Glutamatergic neuron (in vitro differentiated cells): ENCODE data around the gene EHD3. TPM values are rescaled to one million over a fixed set of nuclear protein-coding genes. Genes with fewer than 3 reads are reported as not detected.

Experiments
- DNase-seq: peaks from one replicate; pipeline ENCODE4 v3.0.0; 2022
- H3K27ac Mint-ChIP-seq: one replicate; pipeline ENCODE4 v1.8.0; 2020; ENCODE audit warnings: mild to moderate bottlenecking, mixed read lengths, inconsistent platforms; ENCODE audit not compliant: unreplicated experiment
- H3K27me3 Mint-ChIP-seq: one replicate; pipeline ENCODE4 v1.8.0; 2020; ENCODE audit warnings: mild to moderate bottlenecking, moderate library complexity, mixed read lengths, inconsistent platforms; ENCODE audit not compliant: unreplicated experiment
- H3K36me3 Mint-ChIP-seq: one replicate; pipeline ENCODE4 v1.8.0; 2020; ENCODE audit warnings: mild to moderate bottlenecking, mixed read lengths, inconsistent platforms; ENCODE audit not compliant: unreplicated experiment
- H3K4me1 Mint-ChIP-seq: one replicate; pipeline ENCODE4 v1.8.0; 2020; ENCODE audit warnings: mild to moderate bottlenecking, low read depth, mixed read lengths, inconsistent platforms; ENCODE audit not compliant: unreplicated experiment
- H3K4me3 Mint-ChIP-seq: one replicate; pipeline ENCODE4 v1.8.0; 2020; ENCODE audit warnings: mild to moderate bottlenecking, mixed read lengths, inconsistent platforms; ENCODE audit not compliant: unreplicated experiment
- H3K9me3 Mint-ChIP-seq: one replicate; pipeline ENCODE4 v1.8.0; 2020; ENCODE audit warnings: mild to moderate bottlenecking, moderate library complexity, mixed read lengths, inconsistent platforms; ENCODE audit not compliant: unreplicated experiment
- CTCF ChIP-seq: fragments of 200-600 bp; sonication (generic); IDR thresholded peaks from one replicate; pipeline ENCODE4 v1.5.0; 2021; ENCODE audit not compliant: partially characterized antibody, unreplicated experiment
- total RNA-seq: library from RNA; stranded (reverse); fragmentation: NEBNext Ultra II Directional; extraction: Animal tissue kit (Norgen Biotek cat#: 25700); gene quantifications from one replicate; pipeline ENCODE4 v1.2.1, GENCODE V29; 2021; ENCODE audit not compliant: unreplicated experiment

Gene EHD3
- total RNA-seq, 1 donor from 2014 or later: 11.5 TPM

GRCh38 chr2:31197166-31197565, 36.8 kb upstream of the EHD3 start:
- H3K27ac Mint-ChIP-seq: no peak overlapping the region
- H3K4me3 Mint-ChIP-seq: no peak overlapping the region
- no peak for TF ChIP-seq CTCF
- H3K9me3 Mint-ChIP-seq: no peaks in the 10 kb centered on the region
- DNase-seq: no peak
- H3K4me1 Mint-ChIP-seq: no peaks in the 10 kb centered on the region
- no peaks in the 10 kb centered on the region for H3K27me3 Mint-ChIP-seq
- H3K36me3 Mint-ChIP-seq: no peaks in the 10 kb centered on the region

GRCh38 chr2:31197669-31198068, 36.3 kb upstream of the EHD3 start:
- Mint-ChIP-seq H3K27me3 (no peaks in the 10 kb centered on the region), H3K4me1 (no peaks in the 10 kb centered on the region), H3K36me3 (no peaks in the 10 kb centered on the region), H3K9me3 (no peaks in the 10 kb centered on the region), H3K27ac (no peak overlapping the region), H3K4me3 (no peak overlapping the region)
- no peak for DNase-seq
- TF ChIP-seq CTCF: no peak

- Mint-ChIP-seq H3K4me1 (no peaks in the 10 kb centered on the region), H3K9me3 (no peaks in the 10 kb centered on the region), H3K27me3 (no peaks in the 10 kb centered on the region), H3K4me3 (no peak overlapping the region), H3K36me3 (no peaks in the 10 kb centered on the region), H3K27ac (no peak overlapping the region)
- no peak for DNase-seq
- TF ChIP-seq CTCF: no peak
Measured at GRCh38 chr2:31199206-31199605, 34.7 kb upstream of the EHD3 start.

- Mint-ChIP-seq H3K27ac (no peak overlapping the region), H3K4me1 (peaks cover 6% of the 10 kb centered on the region), H3K9me3 (no peaks in the 10 kb centered on the region), H3K4me3 (no peak overlapping the region), H3K36me3 (no peaks in the 10 kb centered on the region), H3K27me3 (no peaks in the 10 kb centered on the region)
- no peak for TF ChIP-seq CTCF
- DNase-seq: no peak
Measured at GRCh38 chr2:31200972-31201371, 33.0 kb upstream of the EHD3 start.

GRCh38 chr2:31202041-31202440, 31.9 kb upstream of the EHD3 start:
- peaks cover 6% of the 10 kb centered on the region for H3K4me1 Mint-ChIP-seq
- no peaks in the 10 kb centered on the region for H3K9me3 Mint-ChIP-seq
- H3K27me3 Mint-ChIP-seq: no peaks in the 10 kb centered on the region
- H3K4me3 Mint-ChIP-seq: no peak overlapping the region
- no peaks in the 10 kb centered on the region for H3K36me3 Mint-ChIP-seq
- no peak for DNase-seq
- no peak for TF ChIP-seq CTCF
- no peak overlapping the region for H3K27ac Mint-ChIP-seq
